ENCODE data around the gene ZCCHC2. TPM values are rescaled to one million over a fixed set of nuclear protein-coding genes. Genes with fewer than 3 reads are reported as not detected.

The ZCCHC2 gene
- total and polyA plus RNA-seq, 9 of the 15 experiments (the other 6 are each of a cell fraction or from before 2014, with no cell fraction given) = 1.0 to 9.2 (median 6.0) TPM

DNA sequence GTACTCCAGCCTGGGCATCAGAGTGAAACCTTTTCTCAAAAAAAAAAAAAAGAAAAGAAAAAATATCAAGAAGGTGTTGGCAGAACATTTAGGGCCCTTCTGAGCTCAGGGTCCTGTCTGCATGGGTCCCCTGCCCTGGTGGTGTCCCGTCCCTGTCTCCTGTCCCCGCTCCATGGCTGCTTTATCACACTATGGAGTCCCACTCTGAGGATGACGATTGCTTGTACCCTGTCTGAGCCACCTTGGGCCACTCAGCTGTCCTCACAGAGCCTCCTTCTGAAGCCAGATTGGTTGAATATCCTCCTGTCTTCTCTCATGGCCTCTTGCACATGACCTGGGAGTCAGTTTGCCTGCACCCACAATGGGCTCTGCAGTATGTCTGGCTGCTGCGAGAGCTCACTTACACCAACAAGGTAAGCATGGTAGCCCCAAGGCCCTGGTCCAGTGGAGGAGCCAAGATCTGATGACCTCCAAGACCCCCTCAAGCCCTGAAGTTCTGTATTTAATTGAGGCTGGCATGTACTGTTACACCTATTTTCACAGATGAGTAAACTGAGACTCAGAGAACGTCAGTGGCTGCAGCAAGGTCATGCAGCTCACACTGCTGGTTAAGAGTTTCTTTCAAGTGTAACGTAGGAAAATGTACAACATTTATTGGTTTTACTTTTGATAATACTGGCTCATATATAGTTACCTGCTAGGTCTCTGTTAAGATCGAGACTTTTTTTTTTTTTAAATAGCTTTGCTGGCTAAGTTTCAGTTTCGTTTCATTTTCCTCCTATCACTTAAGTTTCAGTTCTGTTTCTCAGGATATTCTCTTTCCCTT lies 16.9 kb upstream of the ZCCHC2 start (continued):
- TF ChIP-seq, protein P1, sequence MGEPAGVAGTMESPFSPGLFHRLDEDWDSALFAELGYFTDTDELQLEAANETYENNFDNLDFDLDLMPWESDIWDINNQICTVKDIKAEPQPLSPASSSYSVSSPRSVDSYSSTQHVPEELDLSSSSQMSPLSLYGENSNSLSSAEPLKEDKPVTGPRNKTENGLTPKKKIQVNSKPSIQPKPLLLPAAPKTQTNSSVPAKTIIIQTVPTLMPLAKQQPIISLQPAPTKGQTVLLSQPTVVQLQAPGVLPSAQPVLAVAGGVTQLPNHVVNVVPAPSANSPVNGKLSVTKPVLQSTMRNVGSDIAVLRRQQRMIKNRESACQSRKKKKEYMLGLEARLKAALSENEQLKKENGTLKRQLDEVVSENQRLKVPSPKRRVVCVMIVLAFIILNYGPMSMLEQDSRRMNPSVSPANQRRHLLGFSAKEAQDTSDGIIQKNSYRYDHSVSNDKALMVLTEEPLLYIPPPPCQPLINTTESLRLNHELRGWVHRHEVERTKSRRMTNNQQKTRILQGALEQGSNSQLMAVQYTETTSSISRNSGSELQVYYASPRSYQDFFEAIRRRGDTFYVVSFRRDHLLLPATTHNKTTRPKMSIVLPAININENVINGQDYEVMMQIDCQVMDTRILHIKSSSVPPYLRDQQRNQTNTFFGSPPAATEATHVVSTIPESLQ (CRISPR knock-in tag; IDR thresholded peaks at IDR 0.05) = no peak
- 0 out of 2 replicates have a peak, but pooled peaks have one; percentile 14 for TF ChIP-seq IRF9 (tag; IDR thresholded peaks at IDR 0.05)
- TF ChIP-seq TFAM (CRISPR knock-in tag; conservative IDR thresholded peaks at IDR 0.05) = no peak
- no peak for TF ChIP-seq ZNF766 (CRISPR knock-in tag; conservative IDR thresholded peaks at IDR 0.05)
- TF ChIP-seq ZNF174 (CRISPR knock-in tag; IDR thresholded peaks at IDR 0.05) = no peak
- no peak for TF ChIP-seq ZNF165 (CRISPR knock-in tag; IDR thresholded peaks at IDR 0.05; ENCODE audit: borderline replicate concordance)
- TF ChIP-seq RBM39 (optimal IDR thresholded peaks at IDR 0.05; ENCODE audit: low read depth, low read length) = no peak
- TF ChIP-seq FOXP1 (CRISPR knock-in tag; IDR thresholded peaks at IDR 0.05) = no peak
- no peak for TF ChIP-seq ARID1B (IDR thresholded peaks at IDR 0.05)
- TF ChIP-seq PHF20 (IDR thresholded peaks at IDR 0.05; ENCODE audit: partially characterized antibody) = no peak
- no peak for TF ChIP-seq MYBL2 (IDR thresholded peaks at IDR 0.05; ENCODE audit: low read depth)
- no peak for TF ChIP-seq MYBL2 (CRISPR knock-in tag; IDR thresholded peaks at IDR 0.05; ENCODE audit: borderline replicate concordance)
- peak; percentile 73; the same call in 1 of the 2 replicates for TF ChIP-seq ESRRA (IDR thresholded peaks at IDR 0.05; ENCODE audit: borderline replicate concordance, low read depth)
- no peak for TF ChIP-seq RFX1 (IDR thresholded peaks at IDR 0.05)
- TF ChIP-seq, protein P2, sequence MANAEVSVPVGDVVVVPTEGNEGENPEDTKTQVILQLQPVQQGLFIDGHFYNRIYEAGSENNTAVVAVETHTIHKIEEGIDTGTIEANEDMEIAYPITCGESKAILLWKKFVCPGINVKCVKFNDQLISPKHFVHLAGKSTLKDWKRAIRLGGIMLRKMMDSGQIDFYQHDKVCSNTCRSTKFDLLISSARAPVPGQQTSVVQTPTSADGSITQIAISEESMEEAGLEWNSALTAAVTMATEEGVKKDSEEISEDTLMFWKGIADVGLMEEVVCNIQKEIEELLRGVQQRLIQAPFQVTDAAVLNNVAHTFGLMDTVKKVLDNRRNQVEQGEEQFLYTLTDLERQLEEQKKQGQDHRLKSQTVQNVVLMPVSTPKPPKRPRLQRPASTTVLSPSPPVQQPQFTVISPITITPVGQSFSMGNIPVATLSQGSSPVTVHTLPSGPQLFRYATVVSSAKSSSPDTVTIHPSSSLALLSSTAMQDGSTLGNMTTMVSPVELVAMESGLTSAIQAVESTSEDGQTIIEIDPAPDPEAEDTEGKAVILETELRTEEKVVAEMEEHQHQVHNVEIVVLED (CRISPR knock-in tag; IDR thresholded peaks at IDR 0.05) = no peak
- TF ChIP-seq FOXA1 (IDR thresholded peaks at IDR 0.05; ENCODE audit: borderline replicate concordance) = no peak
- TF ChIP-seq TARDBP (IDR thresholded peaks at IDR 0.05) = no peak
- peak; percentile 53 for TF ChIP-seq RBM25 (IDR thresholded peaks at IDR 0.05; ENCODE audit: low read depth, low read length, severe bottlenecking)
- TF ChIP-seq SAFB2 (IDR thresholded peaks at IDR 0.05; ENCODE audit: borderline replicate concordance, low read depth, low read length, severe bottlenecking) = no peak
- TF ChIP-seq, protein P3, sequence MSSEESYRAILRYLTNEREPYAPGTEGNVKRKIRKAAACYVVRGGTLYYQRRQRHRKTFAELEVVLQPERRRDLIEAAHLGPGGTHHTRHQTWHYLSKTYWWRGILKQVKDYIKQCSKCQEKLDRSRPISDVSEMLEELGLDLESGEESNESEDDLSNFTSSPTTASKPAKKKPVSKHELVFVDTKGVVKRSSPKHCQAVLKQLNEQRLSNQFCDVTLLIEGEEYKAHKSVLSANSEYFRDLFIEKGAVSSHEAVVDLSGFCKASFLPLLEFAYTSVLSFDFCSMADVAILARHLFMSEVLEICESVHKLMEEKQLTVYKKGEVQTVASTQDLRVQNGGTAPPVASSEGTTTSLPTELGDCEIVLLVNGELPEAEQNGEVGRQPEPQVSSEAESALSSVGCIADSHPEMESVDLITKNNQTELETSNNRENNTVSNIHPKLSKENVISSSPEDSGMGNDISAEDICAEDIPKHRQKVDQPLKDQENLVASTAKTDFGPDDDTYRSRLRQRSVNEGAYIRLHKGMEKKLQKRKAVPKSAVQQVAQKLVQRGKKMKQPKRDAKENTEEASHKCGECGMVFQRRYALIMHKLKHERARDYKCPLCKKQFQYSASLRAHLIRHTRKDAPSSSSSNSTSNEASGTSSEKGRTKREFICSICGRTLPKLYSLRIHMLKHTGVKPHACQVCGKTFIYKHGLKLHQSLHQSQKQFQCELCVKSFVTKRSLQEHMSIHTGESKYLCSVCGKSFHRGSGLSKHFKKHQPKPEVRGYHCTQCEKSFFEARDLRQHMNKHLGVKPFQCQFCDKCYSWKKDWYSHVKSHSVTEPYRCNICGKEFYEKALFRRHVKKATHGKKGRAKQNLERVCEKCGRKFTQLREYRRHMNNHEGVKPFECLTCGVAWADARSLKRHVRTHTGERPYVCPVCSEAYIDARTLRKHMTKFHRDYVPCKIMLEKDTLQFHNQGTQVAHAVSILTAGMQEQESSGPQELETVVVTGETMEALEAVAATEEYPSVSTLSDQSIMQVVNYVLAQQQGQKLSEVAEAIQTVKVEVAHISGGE (CRISPR knock-in tag; IDR thresholded peaks at IDR 0.05) = no peak

Measured in K562 (cell line).